NCI-H2196 (cell line): ENCODE data around the gene STK38L.
A peak's percentile ranks its signal among the peaks of the same experiment; 100 is the strongest.

Experiments
- DNase-seq: peaks from one replicate; lab custom pipeline; 2025; ENCODE audit not compliant: unreplicated experiment; lab: John Stamatoyannopoulos, UW

STK38L gene

GRCh38 chr12:27309995-27310315 lies 65.9 kb downstream of the STK38L start:
- DNase-seq, result no peak

GRCh38 chr12:27316947-27317346 lies 72.9 kb downstream of the STK38L start:
- DNase-seq, result no peak

- DNase-seq, result no peak
Measured at GRCh38 chr12:27319409-27319808, 75.3 kb downstream of the STK38L start.

GRCh38 chr12:27319848-27320247 lies 75.8 kb downstream of the STK38L start:
- no peak for DNase-seq

DNA sequence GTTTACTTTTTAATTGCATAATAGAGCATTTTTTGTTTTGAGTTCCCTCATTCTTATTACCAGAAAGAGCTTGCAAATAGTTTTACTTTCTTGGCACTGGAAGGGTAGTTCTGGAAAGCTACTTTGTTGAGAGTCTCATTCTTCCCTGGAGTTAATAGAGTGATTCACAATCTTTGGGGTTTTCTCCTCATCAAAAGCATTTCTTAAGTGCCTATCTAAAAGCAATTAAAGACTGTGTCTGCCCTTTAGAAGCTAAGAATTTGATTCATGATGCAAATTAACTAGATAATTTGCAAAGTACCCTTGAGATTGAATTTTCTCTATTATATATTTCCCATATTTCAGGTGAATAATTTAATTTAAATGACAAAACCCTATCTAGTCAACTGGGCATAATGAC lies 80.4 kb downstream of the STK38L start:
- DNase-seq, result no peak

DNA sequence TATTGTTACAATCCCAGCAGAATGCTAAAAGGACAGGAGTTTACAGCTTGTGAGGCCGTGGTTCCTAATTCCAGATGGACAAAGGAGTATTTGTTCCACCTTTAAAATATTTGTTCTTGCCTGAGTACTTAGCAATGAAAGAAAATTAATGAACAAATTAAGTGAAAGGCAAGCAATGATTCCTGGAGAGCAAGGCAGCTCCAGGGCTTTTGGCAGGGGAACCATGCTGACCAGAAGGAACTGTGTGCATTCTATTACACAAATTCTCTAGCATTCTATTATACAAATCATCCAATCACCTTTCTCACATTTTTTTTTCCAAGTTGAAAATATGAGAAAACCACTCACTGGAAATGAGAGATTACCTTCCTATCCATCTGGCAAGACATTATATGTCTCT lies 86.8 kb downstream of the STK38L start:
- no peak for DNase-seq

- DNase-seq, result no peak
Measured at GRCh38 chr12:27331291-27331926, 87.3 kb downstream of the STK38L start.

DNA sequence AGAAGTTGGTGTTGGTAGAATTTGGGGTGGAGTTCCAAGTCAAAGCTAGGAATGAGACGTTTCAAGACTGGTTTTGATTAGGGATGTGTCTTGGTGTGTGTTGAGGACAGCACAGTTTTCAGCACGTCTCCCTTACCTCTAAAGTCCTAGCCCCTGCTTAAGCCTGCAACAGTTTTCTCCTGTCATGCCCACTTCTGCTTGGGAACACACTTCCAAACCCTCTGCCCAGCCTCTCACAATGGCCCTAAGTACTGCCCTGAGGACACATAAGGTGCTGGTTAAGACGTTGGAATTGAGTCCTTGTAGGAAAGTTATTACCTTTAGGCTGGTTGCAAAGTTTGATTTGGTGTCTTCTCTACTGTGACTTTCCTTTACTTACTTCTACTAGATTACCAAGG lies 87.8 kb downstream of the STK38L start:
- no peak for DNase-seq

GRCh38 chr12:27332407-27332713 lies 88.3 kb downstream of the STK38L start:
- no peak for DNase-seq

GRCh38 chr12:27332714-27333402 lies 88.8 kb downstream of the STK38L start, which contains the start of gene BMAL2:
Gene BMAL2, plus strand, starts transcription at chr12:27332836. Its CDS starts 237 bp downstream, at chr12:27333073.
- DNase-seq, result peak; percentile 80

DNA sequence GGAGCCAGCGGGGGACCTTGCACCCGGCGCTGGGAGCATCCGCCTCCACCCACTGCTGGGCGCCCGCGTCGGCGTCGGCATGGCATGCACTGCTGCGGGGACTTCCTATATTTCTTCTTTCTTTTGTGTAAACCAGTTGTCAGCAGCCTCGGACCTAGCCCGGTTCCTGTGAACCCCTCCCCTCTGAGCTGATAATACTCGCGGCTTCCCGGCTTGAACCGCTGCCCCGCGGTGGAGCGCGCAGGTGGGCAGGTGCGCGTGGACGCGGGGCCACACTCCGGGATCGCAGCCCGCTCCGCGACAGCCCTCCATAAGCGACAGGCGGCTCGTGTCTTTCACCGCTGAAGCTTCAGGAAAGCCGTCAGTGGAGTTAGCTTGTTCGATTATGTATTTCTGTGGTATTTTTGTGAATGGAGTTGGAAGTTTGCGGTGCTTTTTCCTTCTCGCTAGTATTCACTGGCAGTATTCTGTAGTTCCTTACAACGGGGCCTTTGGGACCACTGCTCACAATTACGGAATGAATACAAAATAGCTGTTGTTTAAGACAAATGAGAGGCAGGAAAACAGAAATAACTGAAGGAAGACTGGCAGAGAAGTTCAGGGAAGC lies 89.4 kb downstream of the STK38L start:
- DNase-seq, result peak; percentile 59

GRCh38 chr12:27334042-27334720 lies 90.1 kb downstream of the STK38L start:
- no peak for DNase-seq

- DNase-seq, result no peak
Measured at GRCh38 chr12:27334721-27335082, 90.6 kb downstream of the STK38L start.

GRCh38 chr12:27335364-27336281 lies 91.5 kb downstream of the STK38L start:
- DNase-seq, result no peak

GRCh38 chr12:27336282-27336653 lies 92.2 kb downstream of the STK38L start:
- DNase-seq, result no peak

- DNase-seq, result no peak
Measured at GRCh38 chr12:27337376-27337775, 93.3 kb downstream of the STK38L start.

DNA sequence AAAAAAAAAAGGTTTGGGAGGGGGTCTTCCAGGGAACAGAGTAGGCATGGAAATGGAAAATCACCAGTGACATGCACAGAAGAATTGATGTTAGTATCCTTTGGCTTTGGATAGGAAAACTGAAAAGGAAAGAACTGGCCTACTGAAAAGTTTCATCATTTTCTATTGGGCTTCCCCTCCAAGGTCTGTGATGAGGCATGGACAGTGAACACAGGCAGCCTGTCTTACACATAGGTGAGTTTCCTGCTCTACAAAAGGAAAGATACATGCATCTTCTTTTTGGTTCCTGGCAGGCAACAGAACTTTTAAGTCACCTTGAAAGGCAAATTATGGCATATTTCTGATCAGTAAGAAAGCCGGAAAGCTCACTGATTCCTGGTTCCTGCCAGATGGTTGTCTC lies 94.4 kb downstream of the STK38L start:
- DNase-seq, result no peak

DNA sequence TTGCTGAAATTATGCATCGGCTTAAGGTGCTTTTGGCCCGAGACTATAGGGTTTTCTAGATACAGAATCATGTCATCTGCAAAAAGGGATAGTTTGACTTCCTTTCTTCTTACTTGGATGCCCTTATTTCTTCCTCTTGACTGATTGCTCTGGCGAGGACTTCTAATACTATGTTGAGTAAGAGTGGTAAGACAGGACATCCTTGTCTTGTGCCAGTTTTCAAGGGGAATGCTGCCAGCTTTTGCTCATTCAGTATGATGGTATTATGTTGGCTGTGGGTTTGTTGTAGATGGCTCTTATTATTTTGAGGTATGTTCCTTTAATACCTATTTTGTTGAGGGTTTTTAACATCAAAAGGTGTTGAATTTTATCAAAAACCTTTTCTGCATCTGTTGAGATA lies 96.9 kb downstream of the STK38L start:
- no peak for DNase-seq

GRCh38 chr12:27342536-27342935 lies 98.5 kb downstream of the STK38L start:
- DNase-seq, result no peak

GRCh38 chr12:27343255-27344000 lies 99.3 kb downstream of the STK38L start:
- no peak for DNase-seq

- no peak for DNase-seq
Measured at GRCh38 chr12:27344246-27344645, 100.2 kb downstream of the STK38L start.
